ENCODE measurements around the gene CCIN. TPM values are rescaled to one million over a fixed set of nuclear protein-coding genes. Genes with fewer than 3 reads are reported as not detected.

The CCIN gene
- total and polyA plus RNA-seq, 9 of the 15 experiments (the other 6 are each of a cell fraction or from before 2014, with no cell fraction given) = not detected

GRCh38 chr9:36190388-36191289 lies 21.5 kb downstream of the CCIN start, which contains the start of gene CLTA (continued):
- TF ChIP-seq MBD1 (CRISPR knock-in tag; IDR thresholded peaks at IDR 0.05) = no peak
- no peak for TF ChIP-seq STAT6 (CRISPR knock-in tag; IDR thresholded peaks at IDR 0.05)
- TF ChIP-seq ZNF717 (CRISPR knock-in tag; IDR thresholded peaks at IDR 0.05) = no peak
- TF ChIP-seq KLF1 (tag; IDR thresholded peaks at IDR 0.05) = no peak; the same call in 1 of the 2 replicates
- no peak; the same call in 1 of the 2 replicates for TF ChIP-seq NR2C1 (IDR thresholded peaks at IDR 0.05)
- TF ChIP-seq NR2C1 (tag; IDR thresholded peaks at IDR 0.05) = no peak
- TF ChIP-seq ZNF12 (CRISPR knock-in tag; IDR thresholded peaks at IDR 0.05) = no peak
- TF ChIP-seq NCOA6 (IDR thresholded peaks at IDR 0.05) = no peak
- no peak for TF ChIP-seq NFE2L1 (tag; IDR thresholded peaks at IDR 0.05; ENCODE audit: borderline replicate concordance, low read depth)
- TF ChIP-seq NRF1 (conservative IDR thresholded peaks at IDR 0.05 in 1 of 2, IDR thresholded peaks at IDR 0.05 in 1 of 2) = peak; percentile 91 to 92
- TF ChIP-seq MXI1 (IDR thresholded peaks at IDR 0.05; ENCODE audit: low read depth, low read length) = peak; percentile 30; the same call in 1 of the 2 replicates
- TF ChIP-seq ZNF280B (CRISPR knock-in tag; IDR thresholded peaks at IDR 0.05) = no peak
- peak; percentile 40 for TF ChIP-seq L3MBTL2 (IDR thresholded peaks at IDR 0.05)
- no peak for TF ChIP-seq ZNF212 (CRISPR knock-in tag; IDR thresholded peaks at IDR 0.05)
- no peak for TF ChIP-seq ZNF696 (CRISPR knock-in tag; conservative IDR thresholded peaks at IDR 0.05)
- no peak for TF ChIP-seq BRD9 (IDR thresholded peaks at IDR 0.05; ENCODE audit: low read depth, partially characterized antibody)
- no peak for TF ChIP-seq DDX20 (tag; IDR thresholded peaks at IDR 0.05; ENCODE audit: low read depth)

All from K562 (cell line).